Peyer's patch (tissue), 4 donors: ENCODE measurements around the gene KDSR.
A peak's percentile ranks its signal among the peaks of the same experiment; 100 is the strongest.

Source experiments
- CTCF ChIP-seq, 6 experiments: fragments of 450-650 bp in 4 of 6; fragments of 200-600 bp in 2 of 6; sonication (generic) in 1 of 6; IDR thresholded peaks; one replicate each; pipeline ENCODE4 v1.5.1; 2017 to 2019; ENCODE audit warnings: antibody characterized with exemption in 6 of 6, mild to moderate bottlenecking in 3 of 6, moderate library complexity in 1 of 6
- POLR2A ChIP-seq, 2 donors: fragments of 450-650 bp; IDR thresholded peaks; one replicate each; pipeline ENCODE4 v1.5.1; 2017; ENCODE audit warnings: antibody characterized with exemption in 2 of 2, mild to moderate bottlenecking in 2 of 2, moderate library complexity in 2 of 2

GRCh38 chr18:63367053-63367953, at the start of gene KDSR:
- TF ChIP-seq POLR2A (IDR thresholded peaks at IDR 0.05) (peak; percentile 87 to 91), CTCF (IDR thresholded peaks at IDR 0.05) (peak in 1 of 6 experiments; percentile 13)
